CD4-positive, alpha-beta T cell treated with Interleukin-1 beta for 1 hour (primary cell): ENCODE measurements around the gene FHOD3.
"Not testable (repeated sequence)": the region's sequence is repeated elsewhere in the genome, so short reads cannot be mapped to it uniquely, and the experiment has no call there.

ENCODE experiments used
- DNase-seq, 2 donors: peaks; one replicate each; pipeline ENCODE4 v3.0.0-alpha.2; 2020 to 2022

FHOD3 gene

DNA sequence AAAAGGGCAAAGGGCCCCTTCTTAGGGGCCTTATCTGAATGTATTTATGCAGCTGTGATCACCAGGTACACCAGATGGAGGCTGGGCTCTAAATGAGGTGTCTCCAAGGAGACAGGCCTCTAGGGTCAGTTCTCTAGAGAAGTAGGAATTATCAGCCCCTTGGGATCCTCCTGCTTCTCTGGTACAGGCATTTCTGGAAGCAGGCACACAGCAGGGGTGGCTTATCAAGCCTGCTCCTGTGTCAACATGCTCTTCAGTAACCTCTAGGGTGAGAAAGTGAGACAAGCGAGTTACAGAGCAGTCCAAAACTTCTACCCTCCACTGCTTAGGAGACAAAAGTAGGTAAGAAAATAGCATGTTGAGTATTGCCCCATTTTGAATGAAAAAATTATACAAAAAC lies 517.5 kb downstream of the FHOD3 start:
- no peak for DNase-seq

- DNase-seq, result not testable (repeated sequence)
Measured at GRCh38 chr18:36816096-36816495, 518.6 kb downstream of the FHOD3 start.

DNA sequence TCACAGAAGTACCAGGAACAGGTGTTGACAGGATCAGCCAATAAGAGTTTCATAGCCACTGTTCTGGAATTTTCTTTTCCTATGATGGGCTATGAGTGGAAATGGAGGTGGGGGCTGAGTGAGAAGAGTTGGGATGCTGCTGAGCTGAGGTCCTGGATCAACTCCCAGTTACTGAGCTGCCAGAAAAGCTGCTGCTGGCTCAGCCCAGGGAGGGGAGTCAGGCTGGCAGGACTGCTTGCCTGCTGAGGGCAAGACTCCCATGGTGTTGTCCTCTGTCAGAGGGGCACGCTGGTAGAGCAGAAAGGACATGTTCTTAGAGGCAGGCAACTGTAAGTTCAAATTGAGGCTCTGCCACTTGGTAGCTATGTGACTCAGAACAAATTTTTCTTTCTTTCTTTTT lies 519.5 kb downstream of the FHOD3 start:
- DNase-seq, result no peak

GRCh38 chr18:36818652-36819051 lies 521.1 kb downstream of the FHOD3 start:
- no peak for DNase-seq

DNA sequence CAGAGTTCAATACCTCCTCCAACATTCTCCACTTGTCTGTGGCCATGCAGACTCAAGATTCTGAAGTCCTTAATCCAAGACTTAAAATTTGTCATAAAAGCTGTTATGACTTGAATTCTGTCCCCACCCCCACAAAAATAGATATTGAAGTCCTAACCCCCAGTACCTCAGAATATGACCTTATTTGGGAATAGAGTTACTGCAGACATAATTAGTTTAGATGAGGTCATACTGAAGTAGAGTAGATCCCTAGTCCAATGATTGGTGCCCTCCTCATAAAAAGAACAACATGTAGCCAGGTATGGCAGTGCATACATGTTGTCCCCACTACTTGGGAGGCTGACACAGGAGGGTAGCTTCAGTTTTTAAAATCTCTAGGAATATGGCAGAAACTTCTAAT lies 522.1 kb downstream of the FHOD3 start:
- no peak for DNase-seq

GRCh38 chr18:36821681-36822080 lies 524.2 kb downstream of the FHOD3 start:
- no peak for DNase-seq

- DNase-seq, result no peak
Measured at GRCh38 chr18:36825526-36825925, 528.0 kb downstream of the FHOD3 start.

- no peak for DNase-seq
Measured at GRCh38 chr18:36826556-36826955, 529.0 kb downstream of the FHOD3 start.

DNA sequence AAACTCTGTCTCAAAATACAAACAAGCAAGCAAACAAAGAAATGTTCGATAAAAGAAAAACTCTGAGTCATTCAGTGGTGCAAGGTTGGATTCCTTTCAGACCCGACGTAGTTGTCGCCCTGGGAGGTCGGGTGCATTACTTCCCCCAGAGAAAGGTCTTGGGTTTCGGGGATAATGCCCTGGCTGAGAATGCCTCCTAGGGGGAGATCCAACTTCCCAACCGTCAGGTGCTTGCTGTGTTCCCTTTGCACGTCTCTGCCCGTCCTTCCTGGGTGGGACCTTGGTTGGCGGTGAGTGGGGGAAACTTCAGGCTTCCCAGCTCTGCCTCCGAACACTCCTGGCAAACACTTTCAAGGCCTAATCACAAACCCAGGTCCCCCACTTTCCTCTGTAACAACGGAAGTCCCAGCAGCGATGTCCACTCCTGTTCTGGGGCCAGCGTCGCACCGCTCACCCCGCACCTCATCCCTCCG lies 530.7 kb downstream of the FHOD3 start:
- peak in 1 of 2 donors; percentile 6 for DNase-seq

- DNase-seq, result peak; percentile 89 to 90
Measured at GRCh38 chr18:36828630-36829361, 531.3 kb downstream of the FHOD3 start, which contains the start of the genes KIAA1328 and TPGS2. KIAA1328 (plus strand) TSS chr18:36829127; CDS start chr18:36829139, 12 bp downstream. TPGS2 (minus strand) TSS chr18:36829002; CDS start chr18:36828767, 235 bp downstream.
